Sigmoid colon (tissue), 4 donors: Measurements from ENCODE around the gene TRPM1.

Experiments used
- CTCF ChIP-seq, 4 experiments: fragments of 450-650 bp in 3 of 4; fragments of 200-600 bp in 1 of 4; IDR thresholded peaks; one replicate each; pipeline ENCODE4 v1.5.1; 2016 to 2019; ENCODE audit warnings: antibody characterized with exemption in 4 of 4, mild to moderate bottlenecking in 3 of 4, moderate library complexity in 2 of 4
- POLR2A ChIP-seq, 2 donors: fragments of 450-650 bp; IDR thresholded peaks; one replicate each; pipeline ENCODE4 v1.6.1; 2016; ENCODE audit warnings: antibody characterized with exemption in 2 of 2, mild to moderate bottlenecking in 2 of 2, moderate library complexity in 2 of 2
- POLR2AphosphoS5 ChIP-seq, 4 donors: sonication (generic); formaldehyde crosslinking; IDR thresholded peaks; one replicate each; pipeline ENCODE4 v1.6.1; 2017; ENCODE audit warnings: antibody characterized with exemption in 4 of 4

GRCh38 chr15:31031471-31032067 lies 70.0 kb downstream of the TRPM1 start:
- TF ChIP-seq POLR2A (IDR thresholded peaks at IDR 0.05) (no peak), CTCF (IDR thresholded peaks at IDR 0.05) (no peak), POLR2AphosphoS5 (IDR thresholded peaks at IDR 0.05) (no peak)
